K562 (cell line): ENCODE measurements around the gene MPLKIP. TPM values are rescaled to one million over a fixed set of nuclear protein-coding genes. Genes with fewer than 3 reads are reported as not detected.

Source experiments
- ATF7 ChIP-seq: fragments of 450-650 bp; IDR thresholded peaks from 2 replicates; pipeline ENCODE4 v1.7.1; 2014; ENCODE audit warnings: mild to moderate bottlenecking, moderate library complexity
- CCNT2 ChIP-seq: IDR thresholded peaks from 2 replicates; pipeline ENCODE4 v1.6.1; 2011; ENCODE audit warnings: borderline replicate concordance, low read depth, mild to moderate bottlenecking, moderate library complexity, mixed read lengths, low read length; ENCODE audit not compliant: insufficient read length; ENCODE audit errors: extremely low read depth
- EP300 ChIP-seq: IDR thresholded peaks from 2 replicates; pipeline ENCODE4 v1.6.1; 2012; ENCODE audit warnings: low read length, improper control_type of control experiment
- GTF2F1 ChIP-seq: IDR thresholded peaks from 2 replicates; pipeline ENCODE4 v1.6.1; 2011; ENCODE audit warnings: low read depth, low read length, improper control_type of control experiment
- HDAC2 ChIP-seq: fragments of 450-650 bp; IDR thresholded peaks from 2 replicates; pipeline ENCODE4 v1.6.1; 2016; ENCODE audit warnings: mild to moderate bottlenecking
- HOXB6 ChIP-seq: fragments of 250-450 bp; sonication (Bioruptor Pico); IDR thresholded peaks from 2 replicates; pipeline ENCODE4 v1.5.1; 2022; ENCODE audit warnings: mild to moderate bottlenecking, borderline replicate concordance
- NCOA4 ChIP-seq: fragments of 450-650 bp; IDR thresholded peaks from 2 replicates; pipeline ENCODE4 v1.6.1; 2018; ENCODE audit warnings: mild to moderate bottlenecking; ENCODE audit not compliant: partially characterized antibody
- POLR2AphosphoS5 ChIP-seq: IDR thresholded peaks from 2 replicates; pipeline ENCODE4 v1.6.1; 2011; ENCODE audit warnings: mild to moderate bottlenecking, low read depth, low read length, moderate library complexity; ENCODE audit not compliant: control insufficient read depth, insufficient read depth
- PURB ChIP-seq: sonication (generic); formaldehyde crosslinking; IDR thresholded peaks from 2 replicates; pipeline ENCODE4 v1.9.0; 2021; ENCODE audit warnings: low read depth, mild to moderate bottlenecking, missing genetic modification reagents
- RAD51 ChIP-seq: fragments of 450-650 bp; IDR thresholded peaks from 2 replicates; pipeline ENCODE4 v1.7.1; 2016; ENCODE audit warnings: low read depth, mild to moderate bottlenecking, borderline replicate concordance
- RBM22 ChIP-seq: fragments of 200-400 bp; formaldehyde crosslinking; IDR thresholded peaks from 2 replicates; pipeline ENCODE4 v1.6.1; 2018; ENCODE audit warnings: low read length, low read depth; ENCODE audit not compliant: poor library complexity, severe bottlenecking
- RHOXF2B ChIP-seq: fragments of 250-450 bp; sonication (Bioruptor Pico); conservative IDR thresholded peaks from 2 replicates; pipeline ENCODE4 v1.5.1; 2021
- SLC30A9 ChIP-seq: fragments of 250-450 bp; sonication (Bioruptor Pico); IDR thresholded peaks from 2 replicates; pipeline ENCODE4 v1.8.0; 2022; ENCODE audit warnings: mild to moderate bottlenecking, moderate library complexity
- SMAD3 ChIP-seq: fragments of 450-650 bp; formaldehyde crosslinking; conservative IDR thresholded peaks from 2 replicates; pipeline ENCODE4 v1.4.0; 2020; ENCODE audit warnings: mild to moderate bottlenecking
- TEAD1 ChIP-seq, 2 experiments: fragments of 450-650 bp in 1 of 2; sonication (generic) in 1 of 2; formaldehyde crosslinking; IDR thresholded peaks; 2 replicates each; pipeline versions ENCODE4 v1.4.0 to v1.8.0; 2020 to 2022; ENCODE audit warnings: mild to moderate bottlenecking in 2 of 2, missing genetic modification reagents in 1 of 2
- TEAD4 ChIP-seq, 2 experiments: sonication (generic) in 1 of 2; formaldehyde crosslinking in 1 of 2; IDR thresholded peaks; 2 replicates each; pipeline versions ENCODE4 v1.6.1 to v1.8.0; 2012 to 2022; ENCODE audit warnings: borderline replicate concordance in 1 of 2, inconsistent platforms in 1 of 2, low read length in 1 of 2, mild to moderate bottlenecking in 1 of 2, missing genetic modification reagents in 1 of 2
- YY1 ChIP-seq, 3 experiments: IDR thresholded peaks; 2 replicates each; pipeline ENCODE4 v1.6.1; 2011; ENCODE audit warnings: low read length in 2 of 3, mild to moderate bottlenecking in 2 of 3, moderate library complexity in 2 of 3, borderline replicate concordance in 1 of 3, control low read depth in 1 of 3, low read depth in 1 of 3; ENCODE audit not compliant: insufficient read depth in 3 of 3, insufficient replicate concordance in 2 of 3, control insufficient read depth in 1 of 3, insufficient read length in 1 of 3; ENCODE audit errors: extremely low read depth in 1 of 3
- ZNF24 ChIP-seq: fragments of 450-650 bp; IDR thresholded peaks from 2 replicates; pipeline ENCODE4 v1.6.1; 2016
- polyA plus RNA-seq, 8 experiments: library from polyadenylated mRNA; depleted of rRNA in 4 of 8; stranded (reverse) in 5 of 8; unstranded in 3 of 8; fragments of >200 nt; fragmentation: Nextera tagmentation in 2 of 8; fragmentation: Illumina TruSeq in 1 of 8; extraction: Ambion mirVana in 2 of 8; extraction: Trizol in 1 of 8; gene quantifications; 2 replicates each; pipeline versions ENCODE4 v1.2.1 to v1.2.3, GENCODE V29; 2011 to 2014; ENCODE audit warnings: inconsistent platforms in 1 of 8, missing spikeins in 1 of 8
- total RNA-seq, 7 experiments: library from RNA; depleted of rRNA in 6 of 7; stranded (reverse); fragments of >200 nt in 6 of 7; fragmentation: Illumina TruSeq in 2 of 7; extraction: Trizol in 2 of 7; gene quantifications; 2 replicates each; pipeline versions ENCODE4 v1.2.1 to v1.2.3, GENCODE V29; 2011 to 2021; ENCODE audit warnings: low replicate concordance in 1 of 7
- TF ChIP-seq, protein P1 (sequence below): fragments of 150-350 bp; conservative IDR thresholded peaks from 2 replicates; pipeline ENCODE4 v1.6.1; 2014; ENCODE audit warnings: low read length
- TF ChIP-seq, protein P2 (sequence below), 2 experiments: IDR thresholded peaks in 1 of 2; conservative IDR thresholded peaks in 1 of 2; 2 replicates each; pipeline ENCODE4 v1.6.1; 2016; ENCODE audit warnings: low read depth in 2 of 2, mild to moderate bottlenecking in 1 of 2, missing compliant biosample characterization in 1 of 2, missing genetic modification characterization in 1 of 2, moderate library complexity in 1 of 2

The MPLKIP gene
- total and polyA plus RNA-seq, 9 of the 15 experiments (the other 6 are each of a cell fraction or from before 2014, with no cell fraction given): 5.6 to 127 (median 44.2) TPM

DNA sequence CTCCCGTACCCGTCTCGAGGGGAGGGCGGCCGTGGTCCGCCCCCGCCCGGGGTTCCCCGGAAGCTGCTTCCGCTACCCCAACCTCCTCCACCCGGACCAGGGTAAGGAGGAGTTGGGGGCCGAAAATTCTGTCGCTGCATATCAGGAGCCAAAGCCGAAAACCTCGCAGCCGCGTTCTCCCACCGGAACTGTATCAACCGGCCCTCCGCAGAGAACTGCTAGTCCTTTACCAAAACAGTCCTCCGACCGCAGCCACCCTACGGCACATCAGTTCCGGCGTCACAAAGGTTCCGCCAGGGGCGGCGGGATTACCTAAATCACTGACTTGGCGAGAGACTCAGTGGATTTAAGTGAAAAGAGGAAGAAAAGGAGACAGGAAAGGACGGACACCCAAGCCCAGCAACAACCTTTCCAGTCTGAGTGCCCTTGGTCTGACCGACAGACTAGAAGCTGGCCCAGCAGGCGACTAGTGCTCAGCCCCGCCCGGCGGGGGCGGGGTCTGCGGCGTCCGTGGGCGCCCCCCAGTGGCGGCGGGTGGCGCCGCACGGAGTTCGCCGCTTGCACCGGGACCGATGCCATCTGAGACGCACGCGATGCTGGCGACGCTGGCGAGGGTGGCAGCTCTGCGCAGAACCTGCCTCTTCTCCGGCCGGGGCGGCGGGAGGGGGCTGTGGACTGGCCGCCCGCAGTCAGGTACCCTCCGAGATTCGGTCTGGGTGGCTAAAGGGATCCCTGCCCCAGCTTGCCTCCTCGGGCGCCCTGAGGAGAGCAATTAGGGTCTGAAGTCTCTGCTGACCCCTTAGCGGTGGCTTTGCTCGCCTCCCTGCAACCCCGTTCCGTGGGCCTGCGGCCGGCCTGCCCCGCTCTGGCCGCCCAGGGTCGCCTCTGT lies at the start of gene MPLKIP, which contains the start of gene SUGCT (continued):
- no peak for TF ChIP-seq NCOA4
- peak; percentile 51 for TF ChIP-seq RBM22
- TF ChIP-seq RAD51: peak; percentile 41; the same call in 1 of the 2 replicates
- TF ChIP-seq HOXB6 (CRISPR knock-in tag): 0 out of 2 replicates have a peak, but pooled peaks have one; percentile 63
- peak; percentile 86 for TF ChIP-seq ATF7
- TF ChIP-seq EP300: peak; percentile 19; the same call in 1 of the 2 replicates
- TF ChIP-seq PURB (CRISPR knock-in tag): no peak
- TF ChIP-seq YY1 (IDR thresholded peaks at IDR 0.05; ENCODE audit: borderline replicate concordance in 1 of 3, control insufficient read depth in 1 of 3, extremely low read depth in 1 of 3, insufficient read depth in 3 of 3, insufficient read length in 1 of 3, insufficient replicate concordance in 2 of 3, low read depth in 1 of 3, low read length in 2 of 3): peak in 2 of 3 experiments; percentile 27 to 53
- no peak for TF ChIP-seq SLC30A9 (CRISPR knock-in tag)
- TF ChIP-seq TEAD4 (IDR thresholded peaks at IDR 0.05; ENCODE audit: low read length): no peak
- TF ChIP-seq TEAD4 (CRISPR knock-in tag; IDR thresholded peaks at IDR 0.05; ENCODE audit: borderline replicate concordance): no peak
- TF ChIP-seq POLR2AphosphoS5: peak; percentile 84
- TF ChIP-seq, protein P1, sequence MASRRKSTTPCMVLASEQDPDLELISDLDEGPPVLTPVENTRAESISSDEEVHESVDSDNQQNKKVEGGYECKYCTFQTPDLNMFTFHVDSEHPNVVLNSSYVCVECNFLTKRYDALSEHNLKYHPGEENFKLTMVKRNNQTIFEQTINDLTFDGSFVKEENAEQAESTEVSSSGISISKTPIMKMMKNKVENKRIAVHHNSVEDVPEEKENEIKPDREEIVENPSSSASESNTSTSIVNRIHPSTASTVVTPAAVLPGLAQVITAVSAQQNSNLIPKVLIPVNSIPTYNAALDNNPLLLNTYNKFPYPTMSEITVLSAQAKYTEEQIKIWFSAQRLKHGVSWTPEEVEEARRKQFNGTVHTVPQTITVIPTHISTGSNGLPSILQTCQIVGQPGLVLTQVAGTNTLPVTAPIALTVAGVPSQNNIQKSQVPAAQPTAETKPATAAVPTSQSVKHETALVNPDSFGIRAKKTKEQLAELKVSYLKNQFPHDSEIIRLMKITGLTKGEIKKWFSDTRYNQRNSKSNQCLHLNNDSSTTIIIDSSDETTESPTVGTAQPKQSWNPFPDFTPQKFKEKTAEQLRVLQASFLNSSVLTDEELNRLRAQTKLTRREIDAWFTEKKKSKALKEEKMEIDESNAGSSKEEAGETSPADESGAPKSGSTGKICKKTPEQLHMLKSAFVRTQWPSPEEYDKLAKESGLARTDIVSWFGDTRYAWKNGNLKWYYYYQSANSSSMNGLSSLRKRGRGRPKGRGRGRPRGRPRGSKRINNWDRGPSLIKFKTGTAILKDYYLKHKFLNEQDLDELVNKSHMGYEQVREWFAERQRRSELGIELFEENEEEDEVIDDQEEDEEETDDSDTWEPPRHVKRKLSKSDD: peak; percentile 82; the same call in 1 of the 2 replicates
- peak; percentile 54; the same call in 1 of the 2 replicates for TF ChIP-seq HDAC2
- 0 out of 2 replicates have a peak, but pooled peaks have one; percentile 33 for TF ChIP-seq SMAD3
- peak; percentile 68; the same call in 1 of the 2 replicates for TF ChIP-seq RHOXF2B (CRISPR knock-in tag)
- peak; percentile 72 for TF ChIP-seq CCNT2
- no peak for TF ChIP-seq ZNF24
- TF ChIP-seq, protein P2, sequence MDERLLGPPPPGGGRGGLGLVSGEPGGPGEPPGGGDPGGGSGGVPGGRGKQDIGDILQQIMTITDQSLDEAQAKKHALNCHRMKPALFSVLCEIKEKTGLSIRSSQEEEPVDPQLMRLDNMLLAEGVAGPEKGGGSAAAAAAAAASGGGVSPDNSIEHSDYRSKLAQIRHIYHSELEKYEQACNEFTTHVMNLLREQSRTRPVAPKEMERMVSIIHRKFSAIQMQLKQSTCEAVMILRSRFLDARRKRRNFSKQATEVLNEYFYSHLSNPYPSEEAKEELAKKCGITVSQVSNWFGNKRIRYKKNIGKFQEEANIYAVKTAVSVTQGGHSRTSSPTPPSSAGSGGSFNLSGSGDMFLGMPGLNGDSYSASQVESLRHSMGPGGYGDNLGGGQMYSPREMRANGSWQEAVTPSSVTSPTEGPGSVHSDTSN (CRISPR knock-in tag; IDR thresholded peaks at IDR 0.05; ENCODE audit: low read depth): no peak
- TF ChIP-seq, protein P2 (tag; conservative IDR thresholded peaks at IDR 0.05; ENCODE audit: low read depth): no peak
- 0 out of 4 replicates have a peak, but pooled peaks of 1 of the 2 experiments have one; percentile 7 for TF ChIP-seq TEAD1 (CRISPR knock-in tag; IDR thresholded peaks at IDR 0.05)
- peak; percentile 31; the same call in 1 of the 2 replicates for TF ChIP-seq GTF2F1
